Measurements from ENCODE around the gene ITGB3BP. TPM values are rescaled to one million over a fixed set of nuclear protein-coding genes. Genes with fewer than 3 reads are reported as not detected.

Gene ITGB3BP
- total and polyA plus RNA-seq, 10 donors, result 17.5 to 31.4 (median 22.0) TPM

DNA sequence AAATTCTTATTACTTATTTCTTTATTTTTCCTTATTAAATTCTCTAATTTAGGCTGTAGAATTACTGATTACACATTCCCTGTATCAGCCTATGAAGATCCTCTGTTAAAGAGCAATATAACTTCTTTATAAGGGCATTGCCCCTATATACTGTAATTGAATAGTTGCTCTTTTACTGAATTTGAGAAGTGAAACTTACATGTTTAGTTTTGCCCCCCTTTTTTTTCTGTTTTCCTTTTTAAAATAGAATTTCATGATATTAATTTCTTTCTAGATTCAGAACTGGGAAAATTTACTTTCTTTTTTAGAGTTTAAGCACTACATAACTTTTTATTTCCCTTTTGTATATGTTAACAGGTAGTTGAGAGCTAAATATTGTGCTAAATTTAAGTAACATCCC, 40.7 kb upstream of the ITGB3BP start:
- TF ChIP-seq POLR2AphosphoS5 (IDR thresholded peaks at IDR 0.05), result no peak
- TF ChIP-seq POLR2A (IDR thresholded peaks at IDR 0.05), result no peak
- TF ChIP-seq, protein P1, sequence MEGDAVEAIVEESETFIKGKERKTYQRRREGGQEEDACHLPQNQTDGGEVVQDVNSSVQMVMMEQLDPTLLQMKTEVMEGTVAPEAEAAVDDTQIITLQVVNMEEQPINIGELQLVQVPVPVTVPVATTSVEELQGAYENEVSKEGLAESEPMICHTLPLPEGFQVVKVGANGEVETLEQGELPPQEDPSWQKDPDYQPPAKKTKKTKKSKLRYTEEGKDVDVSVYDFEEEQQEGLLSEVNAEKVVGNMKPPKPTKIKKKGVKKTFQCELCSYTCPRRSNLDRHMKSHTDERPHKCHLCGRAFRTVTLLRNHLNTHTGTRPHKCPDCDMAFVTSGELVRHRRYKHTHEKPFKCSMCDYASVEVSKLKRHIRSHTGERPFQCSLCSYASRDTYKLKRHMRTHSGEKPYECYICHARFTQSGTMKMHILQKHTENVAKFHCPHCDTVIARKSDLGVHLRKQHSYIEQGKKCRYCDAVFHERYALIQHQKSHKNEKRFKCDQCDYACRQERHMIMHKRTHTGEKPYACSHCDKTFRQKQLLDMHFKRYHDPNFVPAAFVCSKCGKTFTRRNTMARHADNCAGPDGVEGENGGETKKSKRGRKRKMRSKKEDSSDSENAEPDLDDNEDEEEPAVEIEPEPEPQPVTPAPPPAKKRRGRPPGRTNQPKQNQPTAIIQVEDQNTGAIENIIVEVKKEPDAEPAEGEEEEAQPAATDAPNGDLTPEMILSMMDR (IDR thresholded peaks at IDR 0.05 in 8 of 11, conservative IDR thresholded peaks at IDR 0.05 in 3 of 11), result no peak
- no peak for DNase-seq
- peaks cover 0 to 5% (median 0%) of the 10 kb centered on the region in 6 donors for H3K4me1 ChIP-seq
- H3K9me3 ChIP-seq, result no peaks in the 10 kb centered on the region
- intact Hi-C loops (cut with DNase I; ENCODE audit: low total_unique reads), result no loop called here
- H3K4me3 ChIP-seq, result no peak overlapping the region
- no peaks in the 10 kb centered on the region for H3K27me3 ChIP-seq (replicated peaks in 1 of 7)
- peaks cover 0 to 18% (median 0%) of the 10 kb centered on the region in 6 donors for H3K36me3 ChIP-seq
- H3K27ac ChIP-seq, result no peak overlapping the region

GRCh38 chr1:63559357-63559756, 36.3 kb upstream of the ITGB3BP start:
- no peak overlapping the region for H3K27ac ChIP-seq
- WGBS, 5 donors, result 91 to 100% (median 96%) methylated on average over 2 of the region's 2 CpGs
- H3K9me3 ChIP-seq, result no peaks in the 10 kb centered on the region
- DNase-seq, result no peak
- TF ChIP-seq, protein P1 (IDR thresholded peaks at IDR 0.05 in 8 of 11, conservative IDR thresholded peaks at IDR 0.05 in 3 of 11), result no peak
- no peak for TF ChIP-seq POLR2AphosphoS5 (IDR thresholded peaks at IDR 0.05)
- no peak for TF ChIP-seq POLR2A (IDR thresholded peaks at IDR 0.05)
- no peak overlapping the region for H3K4me3 ChIP-seq
- peaks cover 0 to 5% (median 0%) of the 10 kb centered on the region in 6 donors for H3K4me1 ChIP-seq
- intact Hi-C loops (cut with DNase I; ENCODE audit: low total_unique reads), result no loop called here
- no peaks in the 10 kb centered on the region for H3K27me3 ChIP-seq (replicated peaks in 1 of 7)
- peaks cover 0 to 18% (median 0%) of the 10 kb centered on the region in 6 donors for H3K36me3 ChIP-seq

DNA sequence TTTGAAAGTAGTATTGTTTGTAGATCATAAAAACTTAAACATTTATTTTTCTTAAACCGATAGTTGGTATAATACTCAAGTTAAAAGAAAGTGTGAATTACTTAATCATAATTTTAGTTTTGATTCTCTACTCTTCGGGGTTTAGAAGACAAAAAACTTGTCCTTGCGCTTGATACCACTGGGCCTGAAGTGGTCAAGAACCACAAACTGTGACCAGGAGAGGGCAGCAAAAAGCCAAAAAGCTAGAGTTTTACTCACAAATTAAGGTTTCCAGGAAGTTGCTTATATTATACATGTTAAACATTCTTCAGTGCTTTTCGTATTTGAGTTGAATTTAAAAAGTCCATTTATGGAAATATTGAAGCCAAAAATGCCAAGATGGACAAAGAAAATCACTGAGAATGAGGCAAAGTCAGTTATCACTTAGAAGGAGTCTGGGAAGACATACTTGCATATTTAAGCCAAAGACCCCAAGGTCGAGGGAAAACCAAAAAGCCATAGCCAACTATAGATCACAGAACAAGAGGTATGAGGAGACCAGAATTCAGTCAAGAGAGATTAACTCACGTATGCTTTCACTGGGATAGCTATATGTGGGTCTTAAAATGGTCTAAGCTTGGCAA, 34.5 kb upstream of the ITGB3BP start:
- no peaks in the 10 kb centered on the region for H3K9me3 ChIP-seq
- 77 to 84% (median 80%) methylated on average over 6 of the region's 6 CpGs for WGBS, 5 donors
- no peaks in the 10 kb centered on the region for H3K4me1 ChIP-seq
- intact Hi-C loops (cut with DNase I; ENCODE audit: low total_unique reads), result no loop called here
- no peaks in the 10 kb centered on the region for H3K27me3 ChIP-seq (replicated peaks in 1 of 7)
- H3K4me3 ChIP-seq, result no peak overlapping the region
- TF ChIP-seq POLR2AphosphoS5 (IDR thresholded peaks at IDR 0.05), result no peak
- TF ChIP-seq, protein P1 (IDR thresholded peaks at IDR 0.05 in 8 of 11, conservative IDR thresholded peaks at IDR 0.05 in 3 of 11), result peak in 8 of 11 experiments; percentile 9 to 53 (median 38)
- H3K36me3 ChIP-seq, result peaks cover 0 to 25% (median 2%) of the 10 kb centered on the region in 6 donors
- H3K27ac ChIP-seq, result no peak overlapping the region
- DNase-seq, result no peak

DNA sequence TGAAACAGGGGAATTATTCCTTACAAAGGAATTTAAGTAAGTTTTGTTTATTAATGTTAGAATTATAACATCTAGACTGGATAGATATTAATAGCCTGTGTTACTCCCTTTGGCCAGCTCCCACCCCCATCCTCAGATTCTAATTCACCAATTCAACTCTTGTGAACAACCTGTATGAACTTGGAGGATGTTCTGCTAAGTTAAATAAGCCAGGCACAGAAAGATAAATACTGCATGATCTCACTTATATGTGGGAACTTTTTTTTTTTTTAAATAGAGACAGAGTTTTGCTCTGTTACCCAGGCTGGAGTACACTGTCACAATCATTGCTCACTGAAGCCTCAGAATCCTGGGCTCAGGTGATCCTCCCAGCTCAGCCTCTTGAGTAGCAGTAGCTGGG, 32.5 kb upstream of the ITGB3BP start:
- intact Hi-C loops (cut with DNase I; ENCODE audit: low total_unique reads), result no loop called here
- DNase-seq, result no peak

More for the DNA sequence above, 32.5 kb upstream of the ITGB3BP start:
- Histone ChIP-seq H3K4me3 (no peak overlapping the region), H3K4me1 (no peaks in the 10 kb centered on the region), H3K9me3 (no peaks in the 10 kb centered on the region), H3K27me3 (replicated peaks in 1 of 7) (no peaks in the 10 kb centered on the region), H3K27ac (no peak overlapping the region), H3K36me3 (peaks cover 0 to 19% (median 2%) of the 10 kb centered on the region in 6 donors)
- no peak for TF ChIP-seq POLR2AphosphoS5 (IDR thresholded peaks at IDR 0.05)
- TF ChIP-seq, protein P1 (IDR thresholded peaks at IDR 0.05 in 8 of 11, conservative IDR thresholded peaks at IDR 0.05 in 3 of 11), result no peak
- TF ChIP-seq POLR2A (IDR thresholded peaks at IDR 0.05), result no peak

Measured in spleen (tissue), 11 donors.